RWPE2 (cell line): ENCODE results near the gene TSHZ2.

Source experiments
- ATAC-seq: fragments of 200-7000 bp; cut with Tn5 transposase; 3 replicates; pipeline ENCODE4 v1.9.1; 2021; ENCODE audit warnings: low read depth
- DNase-seq: peaks from one replicate; pipeline ENCODE4 v3.0.0-alpha.2; 2020; ENCODE audit warnings: low spot score
- H3K27ac ChIP-seq: fragments of 450-650 bp; 2 replicates; pipeline ENCODE4 v1.5.1; 2017; ENCODE audit warnings: mild to moderate bottlenecking; ENCODE audit not compliant: poor library complexity, severe bottlenecking
- H3K27me3 ChIP-seq: fragments of 250-450 bp; sonication (Bioruptor Pico); 2 replicates; pipeline ENCODE4 v1.5.1; 2021; ENCODE audit warnings: mild to moderate bottlenecking, moderate library complexity; ENCODE audit not compliant: insufficient read depth, poor library complexity, severe bottlenecking
- H3K36me3 ChIP-seq: fragments of 250-450 bp; sonication (Bioruptor Pico); 2 replicates; pipeline ENCODE4 v1.5.1; 2020; ENCODE audit warnings: low read depth, mild to moderate bottlenecking, moderate library complexity
- H3K4me1 ChIP-seq: fragments of 250-450 bp; sonication (Bioruptor Pico); 2 replicates; pipeline ENCODE4 v1.5.1; 2021; ENCODE audit warnings: mild to moderate bottlenecking, moderate library complexity; ENCODE audit not compliant: insufficient read depth, poor library complexity, severe bottlenecking
- H3K4me3 ChIP-seq: fragments of 250-450 bp; sonication (Bioruptor Pico); 2 replicates; pipeline ENCODE4 v1.5.1; 2021; ENCODE audit warnings: mild to moderate bottlenecking, moderate library complexity; ENCODE audit not compliant: severe bottlenecking
- H3K9me3 ChIP-seq: fragments of 250-450 bp; sonication (Bioruptor Pico); 2 replicates; pipeline ENCODE4 v1.5.1; 2021; ENCODE audit warnings: mild to moderate bottlenecking, moderate library complexity; ENCODE audit not compliant: severe bottlenecking
- CTCF ChIP-seq: fragments of 450-650 bp; IDR thresholded peaks from one replicate; pipeline ENCODE4 v1.5.1; 2017; ENCODE audit warnings: mild to moderate bottlenecking, moderate library complexity; ENCODE audit not compliant: poor library complexity, severe bottlenecking

Gene TSHZ2

DNA sequence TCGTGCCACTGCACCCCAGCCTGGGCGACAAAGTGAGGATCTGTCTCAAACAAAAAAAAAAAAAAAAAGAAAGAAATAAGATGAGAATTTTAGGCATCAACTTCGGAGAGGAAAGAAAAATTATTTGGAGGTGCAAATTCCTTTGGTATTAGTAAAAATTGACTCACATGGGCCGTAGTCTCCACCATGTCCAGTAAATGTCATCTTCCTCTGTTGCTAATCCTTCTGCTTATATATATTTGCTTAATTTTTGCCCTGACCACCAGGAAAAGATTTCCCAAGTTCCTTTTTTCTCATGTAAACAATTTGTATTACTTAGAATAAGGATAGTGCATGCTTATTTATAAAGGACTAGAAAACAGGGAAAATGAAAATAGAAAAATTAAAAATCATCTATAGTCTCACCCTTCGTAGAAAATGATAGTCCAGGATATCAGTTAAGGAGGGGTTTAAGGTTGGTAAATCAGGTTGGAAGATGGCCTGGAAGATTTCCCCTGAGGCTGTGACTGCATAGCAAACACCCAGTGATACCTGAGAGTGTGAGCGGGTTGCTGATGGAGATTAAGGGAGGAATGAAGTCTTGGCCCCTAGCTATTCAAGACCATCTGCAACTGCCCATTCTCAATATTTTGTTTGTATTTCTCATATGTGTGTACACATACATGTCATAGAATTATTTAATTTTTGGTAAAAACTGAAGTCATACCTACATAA lies 380.7 kb downstream of the TSHZ2 start:
- H3K4me1 ChIP-seq, result no peaks in the 10 kb centered on the region
- DNase-seq, result no peak
- no peak overlapping the region for H3K27ac ChIP-seq
- no peak for ATAC-seq
- no peak overlapping the region for H3K4me3 ChIP-seq
- H3K36me3 ChIP-seq, result no peaks in the 10 kb centered on the region
- no peaks in the 10 kb centered on the region for H3K9me3 ChIP-seq
- TF ChIP-seq CTCF, result no peak
- H3K27me3 ChIP-seq, result no peaks in the 10 kb centered on the region

GRCh38 chr20:53354314-53354713 lies 382.2 kb downstream of the TSHZ2 start:
- H3K36me3 ChIP-seq, result no peaks in the 10 kb centered on the region

GRCh38 chr20:53355790-53356189 lies 383.6 kb downstream of the TSHZ2 start:
- DNase-seq (no peak), ATAC-seq (no peak)
- TF ChIP-seq CTCF, result no peak
- Histone ChIP-seq H3K27ac (no peak overlapping the region), H3K36me3 (no peaks in the 10 kb centered on the region), H3K27me3 (no peaks in the 10 kb centered on the region), H3K4me1 (no peaks in the 10 kb centered on the region), H3K4me3 (no peak overlapping the region), H3K9me3 (no peaks in the 10 kb centered on the region)

More at GRCh38 chr20:53354314-53354713, 382.2 kb downstream of the TSHZ2 start:
- no peaks in the 10 kb centered on the region for H3K27me3 ChIP-seq
- no peaks in the 10 kb centered on the region for H3K4me1 ChIP-seq
- no peaks in the 10 kb centered on the region for H3K9me3 ChIP-seq
- TF ChIP-seq CTCF, result no peak
- no peak overlapping the region for H3K27ac ChIP-seq
- no peak overlapping the region for H3K4me3 ChIP-seq
- no peak for ATAC-seq
- no peak for DNase-seq

GRCh38 chr20:53359425-53359824 lies 387.3 kb downstream of the TSHZ2 start:
- no peak for TF ChIP-seq CTCF
- Histone ChIP-seq H3K4me3 (no peak overlapping the region), H3K9me3 (no peaks in the 10 kb centered on the region), H3K27ac (no peak overlapping the region), H3K4me1 (no peaks in the 10 kb centered on the region), H3K36me3 (no peaks in the 10 kb centered on the region), H3K27me3 (peaks cover 6% of the 10 kb centered on the region)
- DNase-seq, result no peak
- no peak for ATAC-seq

DNA sequence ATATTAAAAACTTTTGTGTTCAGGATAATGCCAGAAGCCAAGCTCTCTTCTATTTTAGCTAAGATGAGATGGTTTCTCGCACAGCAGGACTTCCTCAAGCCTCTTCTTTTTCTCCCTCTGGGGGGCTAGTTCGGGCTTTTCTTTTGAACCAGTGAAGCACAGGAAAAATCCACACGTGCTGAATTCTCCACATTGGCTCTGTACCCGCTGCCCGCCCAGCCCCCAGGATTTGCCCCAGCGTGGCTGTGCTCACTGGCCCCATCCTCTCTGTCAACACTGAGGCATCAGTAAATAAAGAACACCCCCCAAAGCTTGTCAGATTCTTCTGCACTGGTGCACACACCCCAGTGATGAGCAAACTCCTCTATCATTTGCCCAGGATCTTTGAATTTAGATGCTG lies 388.7 kb downstream of the TSHZ2 start:
- peaks cover 19% of the 10 kb centered on the region for H3K27me3 ChIP-seq
- H3K36me3 ChIP-seq, result no peaks in the 10 kb centered on the region
- no peak for TF ChIP-seq CTCF
- ATAC-seq (no peak), DNase-seq (no peak)
- H3K27ac ChIP-seq, result no peak overlapping the region
- no peak overlapping the region for H3K4me3 ChIP-seq
- H3K9me3 ChIP-seq, result no peaks in the 10 kb centered on the region
- H3K4me1 ChIP-seq, result no peaks in the 10 kb centered on the region
